ENCODE data around the gene SACS. TPM values are rescaled to one million over a fixed set of nuclear protein-coding genes. Genes with fewer than 3 reads are reported as not detected.
"Not testable (repeated sequence)": the region's sequence is repeated elsewhere in the genome, so short reads cannot be mapped to it uniquely, and the experiment has no call there.

Gene SACS
- total RNA-seq, 1 donor from 2014 or later: 26.2 TPM

DNA sequence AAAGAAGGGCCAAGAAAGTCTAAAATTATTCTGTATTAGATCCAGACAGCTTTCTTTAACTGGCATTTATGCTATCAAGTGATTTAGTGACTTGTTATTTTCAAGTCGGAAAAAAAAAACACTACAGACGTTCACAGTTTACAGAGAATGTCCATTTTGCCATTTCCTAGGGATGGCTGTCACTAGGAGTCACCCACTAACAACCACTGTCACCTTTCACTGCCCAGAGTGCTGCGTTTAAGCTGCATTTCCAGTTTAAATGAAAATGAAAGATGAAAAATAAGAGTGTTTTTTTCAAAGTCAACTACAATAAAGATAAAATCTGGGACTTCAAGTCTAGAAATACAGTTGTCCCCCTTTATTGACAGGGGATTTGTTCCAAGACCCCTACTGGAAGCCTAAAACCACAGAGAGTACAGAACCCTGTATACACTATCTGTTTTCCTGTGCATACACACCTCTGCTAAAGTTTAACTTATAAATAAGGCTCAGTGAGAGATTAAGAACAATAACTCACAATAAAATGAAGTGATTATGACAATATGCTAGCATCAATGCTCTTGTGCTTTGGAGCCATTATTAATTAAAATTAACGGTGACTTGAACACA, 112.5 kb downstream of the SACS start:
- peak in 1 of 2 donors; percentile 10 for DNase-seq (ENCODE audit: low read depth in 2 of 2)

DNA sequence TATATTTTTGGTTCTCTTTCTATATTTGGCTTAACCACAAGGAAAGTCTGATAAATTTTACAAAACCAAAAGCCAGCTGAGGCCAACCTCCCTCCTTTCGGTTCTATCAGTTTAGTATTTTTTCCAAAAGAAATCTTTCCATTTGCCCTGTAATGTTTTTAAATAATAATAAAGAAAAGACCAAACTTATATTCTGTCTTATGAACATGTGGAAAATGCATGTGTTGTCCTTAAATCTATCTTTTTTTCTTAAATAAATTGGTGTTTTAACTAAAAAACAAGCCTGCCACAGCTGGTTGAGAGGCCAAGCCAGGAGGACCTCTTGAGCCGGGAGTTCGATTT, 113.6 kb downstream of the SACS start:
- no peak for DNase-seq (ENCODE audit: low read depth in 2 of 2)

DNA sequence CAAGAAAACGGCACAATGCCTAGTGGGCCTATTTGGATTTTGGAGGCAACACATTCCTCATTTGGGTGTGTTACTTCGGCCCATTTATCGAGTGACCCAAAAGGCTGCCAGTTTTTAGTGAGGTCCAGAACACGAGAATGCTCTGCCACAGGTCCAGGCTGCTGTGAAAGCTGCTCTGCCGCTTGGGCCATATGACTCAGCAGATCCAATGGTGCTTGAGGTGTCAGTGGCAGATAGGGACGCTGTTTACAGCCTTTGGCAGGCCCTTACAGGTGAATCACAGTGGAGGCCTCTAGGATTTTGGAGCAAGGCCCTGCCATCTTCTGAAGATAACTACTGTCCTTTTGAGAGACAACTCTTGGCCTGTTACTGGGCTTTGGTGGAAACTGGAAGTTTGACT, 118.7 kb downstream of the SACS start:
- DNase-seq (ENCODE audit: low read depth in 2 of 2): not testable (repeated sequence)

DNA sequence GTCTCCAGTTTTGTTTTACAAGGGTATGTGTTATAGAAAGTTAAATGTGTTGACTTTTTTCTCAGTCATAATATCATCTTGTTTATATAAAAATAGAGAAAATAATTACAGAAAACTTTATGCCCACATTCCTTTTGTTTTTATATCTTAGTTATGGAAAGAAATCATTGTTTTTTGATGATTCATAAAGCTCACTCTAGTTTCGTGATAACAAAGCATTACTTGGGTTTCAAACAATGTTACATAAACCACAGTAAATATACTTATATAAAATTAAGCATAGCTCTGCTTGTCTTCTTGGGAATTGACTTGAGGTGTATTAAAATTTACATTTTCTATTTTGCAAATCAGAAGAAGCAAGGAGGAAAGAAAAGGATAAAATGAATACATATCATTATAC, 140.9 kb downstream of the SACS start:
- no peak for DNase-seq (ENCODE audit: low read depth in 2 of 2)

DNA sequence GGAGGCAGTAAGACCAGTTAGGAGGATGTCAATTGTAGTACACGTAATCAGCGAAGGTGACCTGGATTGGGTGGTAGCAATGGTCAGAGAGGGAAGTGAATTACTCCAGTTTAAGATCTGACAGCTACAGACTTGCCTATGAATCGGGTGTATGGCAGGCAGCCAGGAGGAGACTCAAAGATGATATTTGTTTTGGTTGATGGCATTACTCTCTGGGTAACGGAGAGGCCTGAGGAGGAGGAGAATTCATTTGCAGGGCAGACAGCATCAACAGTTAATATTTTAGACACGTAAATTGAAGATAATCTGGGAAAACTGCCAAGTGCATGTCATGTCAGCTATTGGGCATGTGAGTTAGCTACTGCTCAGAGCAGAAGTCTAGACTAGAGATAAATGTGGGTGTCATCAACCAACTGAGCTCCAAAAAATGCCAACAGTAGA, 143.6 kb downstream of the SACS start:
- DNase-seq (ENCODE audit: low read depth in 2 of 2): peak; percentile 2 to 5

DNA sequence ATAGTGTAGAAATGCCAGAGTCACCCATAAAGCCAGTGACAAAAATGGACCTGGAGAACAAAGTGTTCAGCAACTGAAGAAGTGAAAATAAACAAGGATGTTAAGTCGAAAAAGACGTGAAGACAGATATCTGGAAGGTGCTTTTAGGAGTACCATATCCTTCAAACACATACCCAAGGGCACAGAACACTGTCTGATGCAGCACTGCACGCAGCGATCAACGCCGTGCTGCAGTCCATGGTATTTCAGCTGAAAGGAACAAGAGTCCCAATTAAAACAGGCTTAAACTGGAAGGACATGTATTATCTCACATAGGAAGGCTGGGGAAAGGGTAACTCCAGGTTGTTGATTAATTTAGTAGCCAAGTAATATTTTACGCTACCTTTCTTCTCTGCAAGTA, 144.5 kb downstream of the SACS start:
- DNase-seq (ENCODE audit: low read depth in 2 of 2): no peak

DNA sequence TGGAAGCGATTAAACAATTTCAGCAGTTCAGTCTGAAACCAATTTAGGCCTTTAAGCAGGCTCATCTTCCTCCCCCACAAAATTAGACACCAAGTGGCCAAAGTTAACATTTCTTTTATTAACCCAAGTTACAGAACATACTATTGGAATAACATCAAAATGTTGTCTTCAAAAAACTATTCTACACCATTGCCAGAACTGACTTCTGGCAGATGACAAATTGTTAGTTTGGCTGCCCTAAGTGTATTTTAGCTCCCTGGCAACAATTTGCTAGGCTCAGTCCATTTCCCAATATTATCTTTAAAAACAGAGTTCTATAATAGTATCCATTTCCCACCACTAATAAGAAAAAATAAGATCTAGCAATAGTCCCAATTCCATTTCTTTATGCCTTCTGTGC, 144.9 kb downstream of the SACS start:
- no peak for DNase-seq (ENCODE audit: low read depth in 2 of 2)

DNA sequence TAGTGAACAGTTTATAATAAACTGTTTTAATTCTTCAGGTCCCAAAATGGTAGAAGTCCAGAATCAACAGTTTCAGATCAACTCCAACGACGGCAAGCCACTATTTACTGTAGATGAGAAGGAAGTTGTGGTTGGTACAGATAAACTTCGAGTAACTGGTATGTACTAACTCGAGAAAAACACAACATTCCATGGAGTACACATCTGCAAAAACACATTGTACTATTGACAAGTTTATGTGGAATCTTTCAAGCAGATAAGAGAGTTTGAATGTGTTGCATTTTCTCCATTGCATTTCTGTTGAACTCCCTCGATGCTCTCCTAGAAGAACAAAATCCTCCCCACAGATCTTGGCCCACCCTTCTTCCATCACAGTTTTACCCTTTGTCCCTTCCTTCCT, 154.2 kb downstream of the SACS start:
- no peak for DNase-seq (ENCODE audit: low read depth in 2 of 2)

Other genes starting within 250 kb of the SACS start
- gene TNFRSF19, start 136.7 kb upstream of the SACS start, total RNA-seq: under 0.01 and 0.22 TPM in 2 replicates

All from lung microvascular endothelial cell (primary cell).